Measurements from ENCODE around the gene COL15A1. TPM values are rescaled to one million over a fixed set of nuclear protein-coding genes. Genes with fewer than 3 reads are reported as not detected.

The COL15A1 gene
- total and polyA plus RNA-seq, 4 donors = 6.3 to 126 (median 36.4) TPM

GRCh38 chr9:98923451-98924123 lies 20.1 kb upstream of the COL15A1 start:
- WGBS, 2 donors = 75 to 82% methylated on average over 5 of the region's 5 CpGs
- DNase-seq (no peak), ATAC-seq (ENCODE audit: low FRiP score) (no peak)
- Histone ChIP-seq H3K4me3 (ENCODE audit: low read length in 2 of 2) (no peak overlapping the region), H3K36me3 (ENCODE audit: control insufficient read depth in 1 of 2, insufficient read depth in 2 of 2, low read length in 1 of 2) (no peaks in the 10 kb centered on the region), H3K27me3 (ENCODE audit: control insufficient read depth in 1 of 2, insufficient read depth in 2 of 2, low read length in 1 of 2) (no peaks in the 10 kb centered on the region), H3K27ac (ENCODE audit: low read depth in 1 of 2, low read length in 2 of 2) (no peak overlapping the region), H3K9me3 (ENCODE audit: control insufficient read depth, low read length) (no peaks in the 10 kb centered on the region), H3K4me1 (ENCODE audit: control insufficient read depth in 1 of 2, insufficient read depth in 2 of 2, low read length in 2 of 2) (no peaks in the 10 kb centered on the region)
- intact Hi-C loops (cut with DNase I) = no loop called here

- Histone ChIP-seq H3K4me3 (ENCODE audit: low read length in 2 of 2) (no peak overlapping the region), H3K9me3 (ENCODE audit: control insufficient read depth, low read length) (no peaks in the 10 kb centered on the region), H3K27me3 (ENCODE audit: control insufficient read depth in 1 of 2, insufficient read depth in 2 of 2, low read length in 1 of 2) (no peaks in the 10 kb centered on the region), H3K27ac (ENCODE audit: low read depth in 1 of 2, low read length in 2 of 2) (no peak overlapping the region), H3K4me1 (ENCODE audit: control insufficient read depth in 1 of 2, insufficient read depth in 2 of 2, low read length in 2 of 2) (no peaks in the 10 kb centered on the region), H3K36me3 (ENCODE audit: control insufficient read depth in 1 of 2, insufficient read depth in 2 of 2, low read length in 1 of 2) (no peaks in the 10 kb centered on the region)
- intact Hi-C loops (cut with DNase I) = no loop called here
- DNase-seq (no peak), ATAC-seq (ENCODE audit: low FRiP score) (no peak)
- WGBS, 2 donors = 94% methylated on average over 15 of the region's 15 CpGs
These were observed 18.5 kb upstream of the COL15A1 start for GRCh38 chr9:98924946-98925820.

GRCh38 chr9:98925956-98926355 lies 17.8 kb upstream of the COL15A1 start:
- ATAC-seq (ENCODE audit: low FRiP score) = no peak
- 77 to 85% methylated on average over 2 of the region's 2 CpGs for WGBS, 2 donors
- Histone ChIP-seq H3K4me3 (ENCODE audit: low read length in 2 of 2) (no peak overlapping the region), H3K36me3 (ENCODE audit: control insufficient read depth in 1 of 2, insufficient read depth in 2 of 2, low read length in 1 of 2) (no peaks in the 10 kb centered on the region), H3K27me3 (ENCODE audit: control insufficient read depth in 1 of 2, insufficient read depth in 2 of 2, low read length in 1 of 2) (no peaks in the 10 kb centered on the region), H3K27ac (ENCODE audit: low read depth in 1 of 2, low read length in 2 of 2) (no peak overlapping the region), H3K9me3 (ENCODE audit: control insufficient read depth, low read length) (no peaks in the 10 kb centered on the region), H3K4me1 (ENCODE audit: control insufficient read depth in 1 of 2, insufficient read depth in 2 of 2, low read length in 2 of 2) (no peaks in the 10 kb centered on the region)
- intact Hi-C loops (cut with DNase I) = no loop called here
- DNase-seq = no peak

GRCh38 chr9:98927724-98928123 lies 16.0 kb upstream of the COL15A1 start:
- Histone ChIP-seq H3K36me3 (ENCODE audit: control insufficient read depth in 1 of 2, insufficient read depth in 2 of 2, low read length in 1 of 2) (no peaks in the 10 kb centered on the region), H3K9me3 (ENCODE audit: control insufficient read depth, low read length) (no peaks in the 10 kb centered on the region), H3K4me1 (ENCODE audit: control insufficient read depth in 1 of 2, insufficient read depth in 2 of 2, low read length in 2 of 2) (no peaks in the 10 kb centered on the region), H3K27me3 (ENCODE audit: control insufficient read depth in 1 of 2, insufficient read depth in 2 of 2, low read length in 1 of 2) (no peaks in the 10 kb centered on the region), H3K27ac (ENCODE audit: low read depth in 1 of 2, low read length in 2 of 2) (no peak overlapping the region), H3K4me3 (ENCODE audit: low read length in 2 of 2) (no peak overlapping the region)
- 78 to 82% methylated on average over 6 of the region's 6 CpGs for WGBS, 2 donors
- DNase-seq = no peak
- no peak for ATAC-seq (ENCODE audit: low FRiP score)
- intact Hi-C loops (cut with DNase I) = no loop called here

- no peaks in the 10 kb centered on the region for H3K9me3 ChIP-seq (ENCODE audit: control insufficient read depth, low read length)
- no peak overlapping the region for H3K27ac ChIP-seq (ENCODE audit: low read depth in 1 of 2, low read length in 2 of 2)
- ATAC-seq (ENCODE audit: low FRiP score) (no peak), DNase-seq (no peak)
- H3K4me3 ChIP-seq (ENCODE audit: low read length in 2 of 2) = no peak overlapping the region
- no peaks in the 10 kb centered on the region for H3K4me1 ChIP-seq (ENCODE audit: control insufficient read depth in 1 of 2, insufficient read depth in 2 of 2, low read length in 2 of 2)
- no peaks in the 10 kb centered on the region for H3K27me3 ChIP-seq (ENCODE audit: control insufficient read depth in 1 of 2, insufficient read depth in 2 of 2, low read length in 1 of 2)
- intact Hi-C loops (cut with DNase I) = no loop called here
- no peaks in the 10 kb centered on the region for H3K36me3 ChIP-seq (ENCODE audit: control insufficient read depth in 1 of 2, insufficient read depth in 2 of 2, low read length in 1 of 2)
- 36 to 51% methylated on average over 2 of the region's 2 CpGs for WGBS, 2 donors
These were observed 14.6 kb upstream of the COL15A1 start for GRCh38 chr9:98929071-98929470.

GRCh38 chr9:98929895-98930341 lies 13.8 kb upstream of the COL15A1 start:
- Histone ChIP-seq H3K27me3 (ENCODE audit: control insufficient read depth in 1 of 2, insufficient read depth in 2 of 2, low read length in 1 of 2) (no peaks in the 10 kb centered on the region), H3K36me3 (ENCODE audit: control insufficient read depth in 1 of 2, insufficient read depth in 2 of 2, low read length in 1 of 2) (no peaks in the 10 kb centered on the region), H3K4me1 (ENCODE audit: control insufficient read depth in 1 of 2, insufficient read depth in 2 of 2, low read length in 2 of 2) (no peaks in the 10 kb centered on the region), H3K4me3 (ENCODE audit: low read length in 2 of 2) (no peak overlapping the region), H3K27ac (ENCODE audit: low read depth in 1 of 2, low read length in 2 of 2) (no peak overlapping the region), H3K9me3 (ENCODE audit: control insufficient read depth, low read length) (no peaks in the 10 kb centered on the region)
- WGBS, 2 donors = 66 to 71% methylated on average over 10 of the region's 10 CpGs
- DNase-seq (no peak), ATAC-seq (ENCODE audit: low FRiP score) (no peak)
- intact Hi-C loops (cut with DNase I) = no loop called here

GRCh38 chr9:98930792-98931191 lies 12.9 kb upstream of the COL15A1 start:
- Histone ChIP-seq H3K4me1 (ENCODE audit: control insufficient read depth in 1 of 2, insufficient read depth in 2 of 2, low read length in 2 of 2) (no peaks in the 10 kb centered on the region), H3K27ac (ENCODE audit: low read depth in 1 of 2, low read length in 2 of 2) (no peak overlapping the region), H3K9me3 (ENCODE audit: control insufficient read depth, low read length) (no peaks in the 10 kb centered on the region), H3K27me3 (ENCODE audit: control insufficient read depth in 1 of 2, insufficient read depth in 2 of 2, low read length in 1 of 2) (no peaks in the 10 kb centered on the region), H3K4me3 (ENCODE audit: low read length in 2 of 2) (no peak overlapping the region), H3K36me3 (ENCODE audit: control insufficient read depth in 1 of 2, insufficient read depth in 2 of 2, low read length in 1 of 2) (no peaks in the 10 kb centered on the region)
- ATAC-seq (ENCODE audit: low FRiP score) (no peak), DNase-seq (no peak)
- 96% methylated on average over 9 of the region's 9 CpGs for WGBS, 2 donors
- intact Hi-C loops (cut with DNase I) = no loop called here

GRCh38 chr9:98931600-98932389 lies 11.9 kb upstream of the COL15A1 start:
- intact Hi-C loops (cut with DNase I) = no loop called here
- 94 to 96% methylated on average over 8 of the region's 8 CpGs for WGBS, 2 donors

More at GRCh38 chr9:98931600-98932389, 11.9 kb upstream of the COL15A1 start:
- no peak for ATAC-seq (ENCODE audit: low FRiP score)
- no peak for DNase-seq
- Histone ChIP-seq H3K4me1 (ENCODE audit: control insufficient read depth in 1 of 2, insufficient read depth in 2 of 2, low read length in 2 of 2) (no peaks in the 10 kb centered on the region), H3K27me3 (ENCODE audit: control insufficient read depth in 1 of 2, insufficient read depth in 2 of 2, low read length in 1 of 2) (no peaks in the 10 kb centered on the region), H3K9me3 (ENCODE audit: control insufficient read depth, low read length) (no peaks in the 10 kb centered on the region), H3K4me3 (ENCODE audit: low read length in 2 of 2) (no peak overlapping the region), H3K27ac (ENCODE audit: low read depth in 1 of 2, low read length in 2 of 2) (no peak overlapping the region), H3K36me3 (ENCODE audit: control insufficient read depth in 1 of 2, insufficient read depth in 2 of 2, low read length in 1 of 2) (no peaks in the 10 kb centered on the region)
